HCT116 (cell line): ENCODE results near the gene TBK1.

ENCODE experiments used
- CBX3 ChIP-seq: IDR thresholded peaks from 2 replicates; pipeline ENCODE4 v1.6.1; 2012; ENCODE audit warnings: low read depth
- CTCF ChIP-seq, 3 experiments: fragments of 200-600 bp in 1 of 3; sonication (generic) in 1 of 3; IDR thresholded peaks in 2 of 3; conservative IDR thresholded peaks in 1 of 3; 2 replicates each; pipeline ENCODE4 v1.5.1; 2012 to 2017; ENCODE audit warnings: low read depth in 2 of 3, low read length in 2 of 3, antibody characterized with exemption in 1 of 3, borderline replicate concordance in 1 of 3, control low read depth in 1 of 3, mild to moderate bottlenecking in 1 of 3, mixed read lengths in 1 of 3, mixed run types in 1 of 3, moderate library complexity in 1 of 3; ENCODE audit not compliant: insufficient read depth in 1 of 3
- EZH2 ChIP-seq: fragments of 200-600 bp; sonication (generic); IDR thresholded peaks from 2 replicates; pipeline ENCODE4 v1.6.1; 2017; ENCODE audit warnings: antibody characterized with exemption, mixed run types
- JUND ChIP-seq: IDR thresholded peaks from 2 replicates; pipeline ENCODE4 v1.6.1; 2012
- POLR2A ChIP-seq: IDR thresholded peaks from 2 replicates; pipeline ENCODE4 v1.7.0; 2011; ENCODE audit warnings: borderline replicate concordance; ENCODE audit not compliant: insufficient read depth, insufficient read length; ENCODE audit errors: extremely low read depth
- RAD21 ChIP-seq: IDR thresholded peaks from 2 replicates; pipeline ENCODE4 v1.6.1; 2012; ENCODE audit warnings: low read depth, mild to moderate bottlenecking
- REST ChIP-seq: IDR thresholded peaks from 2 replicates; pipeline ENCODE4 v1.6.1; 2012; ENCODE audit warnings: low read depth
- ZNF274 ChIP-seq: fragments of 200-500 bp; sonication (Bioruptor generic); IDR thresholded peaks from 2 replicates; pipeline ENCODE4 v1.6.1; 2014; ENCODE audit warnings: mild to moderate bottlenecking, low read depth, low read length, inconsistent platforms

- TF ChIP-seq EZH2 (no peak), CTCF (IDR thresholded peaks at IDR 0.05 in 2 of 3, conservative IDR thresholded peaks at IDR 0.05 in 1 of 3; ENCODE audit: borderline replicate concordance in 1 of 3, insufficient read depth in 1 of 3, low read depth in 2 of 3, low read length in 2 of 3) (no peak), JUND (no peak), CBX3 (no peak), REST (no peak), RAD21 (no peak), ZNF274 (no peak), POLR2A (no peak)
Observed at GRCh38 chr12:64466178-64466577, 14.3 kb downstream of the TBK1 start.
